B cell (primary cell): ENCODE results near the gene REEP2. TPM values are rescaled to one million over a fixed set of nuclear protein-coding genes. Genes with fewer than 3 reads are reported as not detected.

Experiments used
- ATAC-seq: fragments of 200-7000 bp; cut with Tn5 transposase; one replicate; pipeline ENCODE4 v1.10.0; 2021; ENCODE audit warnings: low read depth, mild to moderate bottlenecking, moderate number of reproducible peaks, moderate library complexity
- CTCF ChIA-PET: fragments of 350-600 bp; sonication (Branson Sonifier 250); formaldehyde crosslinking; loops from one replicate; lab custom pipeline; 2021; ENCODE audit warnings: antibody characterized with exemption, inconsistent platforms; lab: Charles Lee
- POLR2A ChIA-PET: fragments of 350-600 bp; sonication (Branson Sonifier 250); formaldehyde crosslinking; loops from one replicate; lab custom pipeline; 2021; ENCODE audit warnings: antibody characterized with exemption; lab: Charles Lee
- DNase-seq: peaks from one replicate; pipeline ENCODE4 v3.0.0; 2013
- H2AFZ ChIP-seq: 2 replicates; pipeline ENCODE4 v1.6.1; 2012; ENCODE audit warnings: mild to moderate bottlenecking, low read depth, low read length; ENCODE audit not compliant: insufficient read depth, poor library complexity, severe bottlenecking
- H3K27ac ChIP-seq, 2 donors: 1 replicate in 1 of 2; 2 replicates in 1 of 2; pipeline ENCODE4 v1.5.1; 2012 to 2013; ENCODE audit warnings: low read length in 2 of 2, mild to moderate bottlenecking in 2 of 2, moderate library complexity in 1 of 2
- H3K27me3 ChIP-seq, 4 experiments: fragments of 200-600 bp in 1 of 4; sonication (generic) in 1 of 4; replicated peaks in 1 of 4; 1 replicate in 2 of 4; 2 replicates in 2 of 4; pipeline versions ENCODE4 v1.6.1 to v1.7.0; 2013 to 2016; ENCODE audit warnings: low read length in 3 of 4, mild to moderate bottlenecking in 2 of 4, mixed read lengths in 1 of 4, moderate library complexity in 1 of 4; ENCODE audit not compliant: insufficient read depth in 4 of 4, control insufficient read depth in 3 of 4; ENCODE audit errors: control extremely low read depth in 1 of 4
- H3K36me3 ChIP-seq, 2 experiments: replicated peaks in 1 of 2; 1 replicate in 1 of 2; 2 replicates in 1 of 2; pipeline versions ENCODE4 v1.6.1 to v1.7.1; 2013; ENCODE audit warnings: low read length in 1 of 2; ENCODE audit not compliant: insufficient read depth in 2 of 2, control insufficient read depth in 1 of 2; ENCODE audit errors: control extremely low read depth in 1 of 2, extremely low read depth in 1 of 2
- H3K4me1 ChIP-seq, 2 donors: fragments of 200-600 bp in 1 of 2; sonication (generic) in 1 of 2; 1 replicate in 1 of 2; 2 replicates in 1 of 2; pipeline versions ENCODE4 v1.5.1 to v1.6.1; 2013 to 2017; ENCODE audit warnings: low read length in 2 of 2; ENCODE audit not compliant: control insufficient read depth in 2 of 2, insufficient read depth in 2 of 2
- H3K4me2 ChIP-seq: replicated peaks from 2 replicates; pipeline ENCODE3; 2012; ENCODE audit warnings: mild to moderate bottlenecking, low read depth, low read length; ENCODE audit not compliant: poor library complexity, severe bottlenecking
- H3K4me3 ChIP-seq, 5 experiments: fragments of 200-600 bp in 1 of 5; sonication (generic) in 1 of 5; 1 replicate in 3 of 5; 2 replicates in 2 of 5; pipeline versions ENCODE4 v1.5.1 to v1.7.0; 2011 to 2016; ENCODE audit warnings: low read length in 4 of 5, mild to moderate bottlenecking in 4 of 5, low read depth in 2 of 5, control low read depth in 1 of 5, moderate library complexity in 1 of 5; ENCODE audit not compliant: insufficient read depth in 1 of 5; ENCODE audit errors: control extremely low read depth in 1 of 5, extremely low read depth in 1 of 5
- H3K79me2 ChIP-seq: fragments of 200-600 bp; sonication (generic); one replicate; pipeline ENCODE4 v1.6.0; 2016; ENCODE audit warnings: low read length; ENCODE audit not compliant: control insufficient read depth, insufficient read depth
- H3K9ac ChIP-seq: fragments of 200-600 bp; sonication (generic); 2 replicates; pipeline ENCODE4 v1.6.1; 2017; ENCODE audit warnings: mild to moderate bottlenecking, low read length, moderate library complexity
- H3K9me3 ChIP-seq, 3 donors: one replicate each; pipeline versions ENCODE4 v1.6.1 to v1.7.1; 2013; ENCODE audit warnings: low read length in 2 of 3; ENCODE audit not compliant: control insufficient read depth in 2 of 3, insufficient read depth in 1 of 3; ENCODE audit errors: control extremely low read depth in 1 of 3
- H4K20me1 ChIP-seq: 2 replicates; pipeline ENCODE4 v1.6.0; 2012; ENCODE audit warnings: mild to moderate bottlenecking, low read length; ENCODE audit not compliant: insufficient read depth, control insufficient read depth, poor library complexity, severe bottlenecking
- H3K27ac Mint-ChIP-seq: one replicate; pipeline ENCODE4 v1.8.0; 2021; ENCODE audit warnings: mixed read lengths
- H3K27me3 Mint-ChIP-seq: one replicate; pipeline ENCODE4 v1.8.0; 2021; ENCODE audit warnings: mixed read lengths
- H3K4me1 Mint-ChIP-seq: one replicate; pipeline ENCODE4 v1.8.0; 2021; ENCODE audit warnings: mixed read lengths
- H3K4me3 Mint-ChIP-seq: one replicate; pipeline ENCODE4 v1.8.0; 2021; ENCODE audit warnings: mixed read lengths
- H3K9me3 Mint-ChIP-seq: one replicate; pipeline ENCODE4 v1.8.0; 2022; ENCODE audit warnings: mixed read lengths; ENCODE audit not compliant: insufficient read depth
- CTCF ChIP-seq: fragments of 200-600 bp; IDR thresholded peaks from one replicate; pipeline ENCODE4 v1.8.0; 2022; ENCODE audit warnings: antibody characterized with exemption, mild to moderate bottlenecking
- EZH2 ChIP-seq: IDR thresholded peaks from 2 replicates; pipeline ENCODE4 v1.6.1; 2012; ENCODE audit warnings: borderline replicate concordance, low read depth, mild to moderate bottlenecking, moderate library complexity, low read length; ENCODE audit not compliant: insufficient read depth, poor library complexity, severe bottlenecking
- WGBS: methylation state at CpG from one replicate; pipeline ENCODE4 v1.1.5; 2013; ENCODE audit warnings: missing lambda C conversion rate; ENCODE audit not compliant: insufficient coverage; 5-methylcytosine and 5-hydroxymethylcytosine counted together
- intact Hi-C: fragments of 100-400 bp; cut with micrococcal nuclease; formaldehyde crosslinking; loops from one replicate; pipeline ENCODE4 v1.10.0; 2022
- polyA plus RNA-seq: library from polyadenylated mRNA; depleted of rRNA; stranded (reverse); fragments of >200 nt; gene quantifications from 2 replicates; pipeline ENCODE4 v1.2.3, GENCODE V29; 2012
- total RNA-seq, 2 donors: library from RNA; stranded (reverse); fragments of 120-200 nt in 1 of 2; gene quantifications; 1 replicate in 1 of 2; 2 replicates in 1 of 2; pipeline versions ENCODE4 v1.2.3 to v1.2.4, GENCODE V29; 2013 to 2022

REEP2 gene
- total and polyA plus RNA-seq, 2 donors (not counting 1 experiment from before 2014, with no cell fraction given), result 0.20 TPM; not detected in 1

GRCh38 chr5:138476918-138477317, 38.1 kb downstream of the REEP2 start:
- Histone ChIP-seq H4K20me1 (no peaks in the 10 kb centered on the region), H3K36me3 (no peaks in the 10 kb centered on the region), H3K27ac (no peak overlapping the region), H3K4me3 (no peak overlapping the region), H3K4me1 (no peaks in the 10 kb centered on the region), H3K27me3 (peaks cover 0 to 5% (median 0%) of the 10 kb centered on the region in 4 experiments), H3K9me3 (no peaks in the 10 kb centered on the region), H3K9ac (no peak overlapping the region), H3K79me2 (no peaks in the 10 kb centered on the region), H2AFZ (no peak overlapping the region), H3K4me2 (no peak overlapping the region)
- Mint-ChIP-seq H3K27ac (no peak overlapping the region), H3K4me3 (no peak overlapping the region), H3K4me1 (no peaks in the 10 kb centered on the region), H3K27me3 (peaks cover 17% of the 10 kb centered on the region), H3K9me3 (no peaks in the 10 kb centered on the region)
- TF ChIP-seq CTCF (no peak), EZH2 (no peak)
- ATAC-seq (no peak), DNase-seq (no peak)
- intact Hi-C loops, result no loop called here
- CTCF ChIA-PET, result no interaction called here
- 90% methylated on average over 3 of the region's 7 CpGs for WGBS
- POLR2A ChIA-PET, result no interaction called here

GRCh38 chr5:138482638-138483037, 43.8 kb downstream of the REEP2 start:
- ATAC-seq (no peak), DNase-seq (no peak)
- Histone ChIP-seq H3K9me3 (no peaks in the 10 kb centered on the region), H3K4me3 (no peak overlapping the region), H4K20me1 (no peaks in the 10 kb centered on the region), H3K36me3 (no peaks in the 10 kb centered on the region), H3K4me2 (no peak overlapping the region), H3K9ac (no peak overlapping the region), H3K27me3 (peaks cover 0 to 5% (median 0%) of the 10 kb centered on the region in 4 experiments), H2AFZ (no peak overlapping the region), H3K79me2 (no peaks in the 10 kb centered on the region), H3K4me1 (no peaks in the 10 kb centered on the region), H3K27ac (no peak overlapping the region)
- ChIA-PET POLR2A (no interaction called here), CTCF (no interaction called here)
- no peaks in the 10 kb centered on the region for H3K9me3 Mint-ChIP-seq
- H3K4me3 Mint-ChIP-seq, result no peak overlapping the region
- intact Hi-C loops, result no loop called here
- TF ChIP-seq EZH2 (no peak), CTCF (no peak)
- 83% methylated on average over 4 of the region's 4 CpGs for WGBS
- H3K27me3 Mint-ChIP-seq, result peaks cover 24% of the 10 kb centered on the region
- no peak overlapping the region for H3K27ac Mint-ChIP-seq
- H3K4me1 Mint-ChIP-seq, result no peaks in the 10 kb centered on the region
